Measurements from ENCODE around the gene C11orf68.

DNA sequence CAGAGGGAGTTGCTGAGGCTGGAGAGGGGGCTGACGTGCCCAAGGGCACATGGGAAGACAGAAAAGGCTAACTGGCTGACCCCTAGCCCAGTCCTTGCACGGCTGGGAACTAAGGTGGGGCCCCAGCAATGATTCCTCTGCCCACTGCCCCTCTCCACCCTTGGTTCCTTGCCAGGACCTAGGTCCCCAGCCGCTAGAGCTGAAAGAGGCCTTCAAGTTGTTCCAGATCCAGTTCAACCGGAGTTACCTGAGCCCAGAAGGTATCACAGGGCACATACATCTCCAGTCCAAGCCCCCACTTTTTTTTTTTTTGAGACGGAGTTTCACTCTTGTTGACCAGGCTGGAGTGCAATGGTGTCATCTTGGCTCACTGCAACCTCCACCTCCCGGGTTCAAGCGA lies 38.8 kb downstream of the C11orf68 start:
- TF ChIP-seq, protein P1, sequence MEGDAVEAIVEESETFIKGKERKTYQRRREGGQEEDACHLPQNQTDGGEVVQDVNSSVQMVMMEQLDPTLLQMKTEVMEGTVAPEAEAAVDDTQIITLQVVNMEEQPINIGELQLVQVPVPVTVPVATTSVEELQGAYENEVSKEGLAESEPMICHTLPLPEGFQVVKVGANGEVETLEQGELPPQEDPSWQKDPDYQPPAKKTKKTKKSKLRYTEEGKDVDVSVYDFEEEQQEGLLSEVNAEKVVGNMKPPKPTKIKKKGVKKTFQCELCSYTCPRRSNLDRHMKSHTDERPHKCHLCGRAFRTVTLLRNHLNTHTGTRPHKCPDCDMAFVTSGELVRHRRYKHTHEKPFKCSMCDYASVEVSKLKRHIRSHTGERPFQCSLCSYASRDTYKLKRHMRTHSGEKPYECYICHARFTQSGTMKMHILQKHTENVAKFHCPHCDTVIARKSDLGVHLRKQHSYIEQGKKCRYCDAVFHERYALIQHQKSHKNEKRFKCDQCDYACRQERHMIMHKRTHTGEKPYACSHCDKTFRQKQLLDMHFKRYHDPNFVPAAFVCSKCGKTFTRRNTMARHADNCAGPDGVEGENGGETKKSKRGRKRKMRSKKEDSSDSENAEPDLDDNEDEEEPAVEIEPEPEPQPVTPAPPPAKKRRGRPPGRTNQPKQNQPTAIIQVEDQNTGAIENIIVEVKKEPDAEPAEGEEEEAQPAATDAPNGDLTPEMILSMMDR (IDR thresholded peaks at IDR 0.05) = no peak
- TF ChIP-seq EZH2 (IDR thresholded peaks at IDR 0.05) = no peak

Measured in neural progenitor cell (in vitro differentiated cells).